Left renal pelvis (tissue), 4 donors: ENCODE results near the gene NGB. TPM values are rescaled to one million over a fixed set of nuclear protein-coding genes. Genes with fewer than 3 reads are reported as not detected.

Source experiments
- DNase-seq, 4 donors: peaks; one replicate each; pipeline ENCODE4 v3.0.0-alpha.2; 2013; ENCODE audit warnings: low read depth in 4 of 4, low spot score in 3 of 4
- polyA plus RNA-seq, 4 donors: library from polyadenylated mRNA; unstranded; fragments of 120-200 nt; gene quantifications; one replicate each; pipeline ENCODE4 v1.2.1, GENCODE V29; 2013; ENCODE audit not compliant: insufficient read length in 4 of 4

The NGB gene
- polyA plus RNA-seq, 4 donors: 0.07 TPM; not detected in 3

GRCh38 chr14:77238996-77239395, 32.0 kb downstream of the NGB start:
- no peak for DNase-seq

- DNase-seq: no peak
Observed at GRCh38 chr14:77238356-77238755, 32.6 kb downstream of the NGB start.

GRCh38 chr14:77236814-77237213, 34.2 kb downstream of the NGB start:
- no peak for DNase-seq

- no peak for DNase-seq
Observed at GRCh38 chr14:77231721-77232120, 39.3 kb downstream of the NGB start.

GRCh38 chr14:77230914-77231313, 40.1 kb downstream of the NGB start:
- DNase-seq: no peak

GRCh38 chr14:77228056-77228455, 43.0 kb downstream of the NGB start:
- DNase-seq: no peak

GRCh38 chr14:77225892-77226557, 45.0 kb downstream of the NGB start:
- DNase-seq: no peak

- no peak for DNase-seq
Observed at GRCh38 chr14:77225254-77225653, 45.8 kb downstream of the NGB start.

- DNase-seq: no peak
Observed at GRCh38 chr14:77224212-77224611, 46.8 kb downstream of the NGB start.

GRCh38 chr14:77222546-77223225, 48.3 kb downstream of the NGB start:
- DNase-seq: no peak

GRCh38 chr14:77221241-77221871, 49.6 kb downstream of the NGB start:
- DNase-seq: no peak

GRCh38 chr14:77220246-77221017, 50.6 kb downstream of the NGB start:
- no peak for DNase-seq

- no peak for DNase-seq
Observed at GRCh38 chr14:77219591-77219990, 51.4 kb downstream of the NGB start.

GRCh38 chr14:77217551-77217950, 53.5 kb downstream of the NGB start:
- DNase-seq: no peak

Other genes with a start within 250 kb of the NGB start
- 100 to 1,000 TPM in 1 of 4 donors, 10 to 100 TPM in 3; 43.3 to 108 (median 49.6) TPM for gene IRF2BPL, start 242.5 kb downstream of the NGB start, polyA plus RNA-seq
- gene CIPC, start 172.9 kb downstream of the NGB start, polyA plus RNA-seq: 10 to 100 TPM; 13.9 to 26.8 (median 25.3) TPM
- 1 to 10 TPM in 1 of 4 donors, under 1 TPM in 3; 0.33 to 1.1 (median 0.77) TPM for gene ZDHHC22, start 129.4 kb downstream of the NGB start, polyA plus RNA-seq
- 1 to 10 TPM in 1 of 4 donors, under 1 TPM in 3; 0.29 to 1.3 (median 0.90) TPM for gene TMEM63C, start 89.4 kb downstream of the NGB start, polyA plus RNA-seq
- gene POMT2, start 49.7 kb upstream of the NGB start, polyA plus RNA-seq: 10 to 100 TPM; 32.8 to 52.3 (median 42.2) TPM
- 10 to 100 TPM; 16.3 to 30.5 (median 25.0) TPM for gene GSTZ1, start 49.8 kb upstream of the NGB start, polyA plus RNA-seq
- gene TMED8, start 105.9 kb upstream of the NGB start, polyA plus RNA-seq: 10 to 100 TPM; 11.1 to 24.4 (median 22.4) TPM
- 10 to 100 TPM in 1 of 4 donors, 1 to 10 TPM in 3; 1.5 to 10.4 (median 9.6) TPM for gene SAMD15, start 106.2 kb upstream of the NGB start, polyA plus RNA-seq
- gene NOXRED1, start 152.3 kb upstream of the NGB start, polyA plus RNA-seq: 1 to 10 TPM in 3 of 4 donors, under 1 TPM in 1; 0.96 to 3.7 (median 2.7) TPM
- 10 to 100 TPM; 25.0 to 34.6 (median 30.6) TPM for gene VIPAS39, start 186.4 kb upstream of the NGB start, polyA plus RNA-seq
- gene AHSA1, start 186.9 kb upstream of the NGB start, polyA plus RNA-seq: 100 to 1,000 TPM; 166 to 222 (median 203) TPM
- gene ISM2, start 227.6 kb upstream of the NGB start, polyA plus RNA-seq: 1 to 10 TPM in 3 of 4 donors, under 1 TPM in 1; 0.74 to 3.2 (median 1.2) TPM